ENCODE data around the gene SEMA3B. TPM values are rescaled to one million over a fixed set of nuclear protein-coding genes. Genes with fewer than 3 reads are reported as not detected.

The SEMA3B gene
- total RNA-seq, 4 donors from 2014 or later: 2.9 to 5.2 (median 4.1) TPM

DNA sequence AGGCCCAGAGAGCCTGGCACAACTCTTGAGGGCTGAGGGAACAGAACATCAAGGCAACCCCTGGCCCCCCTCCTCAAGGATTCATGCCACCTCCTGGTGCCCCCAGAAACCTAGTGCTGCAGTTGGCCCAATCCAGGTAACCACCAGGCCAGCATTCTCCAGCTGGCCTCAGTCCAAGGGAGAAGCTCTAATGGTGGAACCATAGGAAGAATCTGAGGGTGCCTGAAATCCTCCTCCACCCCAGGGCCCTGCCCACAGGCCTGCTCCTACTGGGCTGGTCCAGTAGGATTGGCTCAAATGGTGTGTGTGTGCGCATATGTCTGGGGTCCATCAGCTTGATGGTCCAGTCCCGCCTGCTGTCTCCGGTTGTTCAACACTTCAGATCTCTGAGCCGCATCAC, 45.9 kb downstream of the SEMA3B start:
- Histone ChIP-seq H3K27me3 (no peaks in the 10 kb centered on the region), H3K9me3 (no peaks in the 10 kb centered on the region), H3K4me1 (peaks cover 75% of the 10 kb centered on the region), H3K4me3 (no peak overlapping the region), H3K36me3 (peaks cover 18% of the 10 kb centered on the region), H3K27ac (peak overlapping the region; percentile 6)
- WGBS: 100% methylated on average over 4 of the region's 4 CpGs
- DNase-seq (ENCODE audit: low spot score in 2 of 2): no peak
- TF ChIP-seq POLR2A (IDR thresholded peaks at IDR 0.05) (no peak), POLR2AphosphoS5 (IDR thresholded peaks at IDR 0.05) (no peak), EP300 (IDR thresholded peaks at IDR 0.05) (no peak)
- TF ChIP-seq, protein P1, sequence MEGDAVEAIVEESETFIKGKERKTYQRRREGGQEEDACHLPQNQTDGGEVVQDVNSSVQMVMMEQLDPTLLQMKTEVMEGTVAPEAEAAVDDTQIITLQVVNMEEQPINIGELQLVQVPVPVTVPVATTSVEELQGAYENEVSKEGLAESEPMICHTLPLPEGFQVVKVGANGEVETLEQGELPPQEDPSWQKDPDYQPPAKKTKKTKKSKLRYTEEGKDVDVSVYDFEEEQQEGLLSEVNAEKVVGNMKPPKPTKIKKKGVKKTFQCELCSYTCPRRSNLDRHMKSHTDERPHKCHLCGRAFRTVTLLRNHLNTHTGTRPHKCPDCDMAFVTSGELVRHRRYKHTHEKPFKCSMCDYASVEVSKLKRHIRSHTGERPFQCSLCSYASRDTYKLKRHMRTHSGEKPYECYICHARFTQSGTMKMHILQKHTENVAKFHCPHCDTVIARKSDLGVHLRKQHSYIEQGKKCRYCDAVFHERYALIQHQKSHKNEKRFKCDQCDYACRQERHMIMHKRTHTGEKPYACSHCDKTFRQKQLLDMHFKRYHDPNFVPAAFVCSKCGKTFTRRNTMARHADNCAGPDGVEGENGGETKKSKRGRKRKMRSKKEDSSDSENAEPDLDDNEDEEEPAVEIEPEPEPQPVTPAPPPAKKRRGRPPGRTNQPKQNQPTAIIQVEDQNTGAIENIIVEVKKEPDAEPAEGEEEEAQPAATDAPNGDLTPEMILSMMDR (IDR thresholded peaks at IDR 0.05): no peak

- peak; percentile 88 for DNase-seq (ENCODE audit: low spot score in 2 of 2)
- no peaks in the 10 kb centered on the region for H3K9me3 ChIP-seq
- H3K4me1 ChIP-seq: peaks cover 77% of the 10 kb centered on the region
- peak overlapping the region; percentile 89 for H3K27ac ChIP-seq
- no peaks in the 10 kb centered on the region for H3K27me3 ChIP-seq
- H3K36me3 ChIP-seq: peaks cover 19% of the 10 kb centered on the region
- H3K4me3 ChIP-seq: peak overlapping the region; percentile 93
- TF ChIP-seq, protein P1 (IDR thresholded peaks at IDR 0.05): no peak
- TF ChIP-seq POLR2AphosphoS5 (IDR thresholded peaks at IDR 0.05): peak in 2 of 3 donors; percentile 25 to 66
- WGBS: 24% methylated on average over 3 of the region's 9 CpGs
Observed at GRCh38 chr3:50316657-50317242, 47.8 kb downstream of the SEMA3B start.

DNA sequence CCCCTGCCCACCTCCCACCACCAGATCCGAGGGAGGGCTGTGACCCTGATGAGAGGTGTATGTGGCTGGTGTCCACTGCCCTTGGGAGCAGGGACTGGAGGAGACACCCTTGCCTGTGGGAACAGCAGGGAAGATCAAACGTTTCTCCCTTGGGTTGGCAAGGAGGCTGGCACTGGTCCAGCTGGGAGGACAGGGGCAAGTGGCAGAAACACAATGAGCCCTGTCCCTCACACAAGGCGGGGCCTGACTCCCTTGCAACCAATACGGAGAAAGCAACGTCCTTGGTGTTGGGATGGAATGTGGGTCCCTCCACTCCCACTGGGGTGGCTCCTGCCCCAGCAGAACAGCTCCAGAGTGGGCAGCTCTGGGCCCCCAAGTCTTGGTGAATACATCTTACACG, 48.4 kb downstream of the SEMA3B start:
- H3K27me3 ChIP-seq: no peaks in the 10 kb centered on the region
- H3K36me3 ChIP-seq: peaks cover 19% of the 10 kb centered on the region
- no peak for TF ChIP-seq EP300 (IDR thresholded peaks at IDR 0.05)
- no peak for TF ChIP-seq POLR2AphosphoS5 (IDR thresholded peaks at IDR 0.05)
- TF ChIP-seq POLR2A (IDR thresholded peaks at IDR 0.05): no peak
- TF ChIP-seq, protein P1 (IDR thresholded peaks at IDR 0.05): no peak
- peaks cover 79% of the 10 kb centered on the region for H3K4me1 ChIP-seq
- WGBS: 100% methylated on average over 1 of the region's 6 CpGs
- DNase-seq (ENCODE audit: low spot score in 2 of 2): peak in 1 of 2 donors; percentile 78
- peak overlapping the region; percentile 93 for H3K4me3 ChIP-seq
- H3K9me3 ChIP-seq: no peaks in the 10 kb centered on the region
- H3K27ac ChIP-seq: peak overlapping the region; percentile 89

DNA sequence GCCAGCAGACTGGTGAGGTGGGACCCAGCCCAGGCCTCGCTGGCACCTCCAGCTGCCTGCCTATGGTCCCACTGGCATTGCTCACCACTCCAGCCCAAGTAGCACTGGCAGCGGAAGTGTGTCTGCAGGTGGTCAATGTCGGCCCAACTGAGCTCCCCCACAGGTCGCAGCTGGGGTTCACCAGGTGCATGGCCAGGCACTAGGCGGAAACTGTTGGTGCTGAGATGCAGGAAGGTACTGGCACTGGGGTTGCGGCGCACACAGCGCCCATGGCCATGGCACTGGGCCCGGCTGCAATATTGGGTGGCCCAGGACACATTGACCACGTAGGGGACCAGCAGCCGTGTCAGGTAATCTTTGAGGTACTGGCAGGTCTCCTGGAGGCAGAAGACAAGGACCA, 49.2 kb downstream of the SEMA3B start:
- no peak for DNase-seq (ENCODE audit: low spot score in 2 of 2)
- TF ChIP-seq, protein P1 (IDR thresholded peaks at IDR 0.05): no peak
- TF ChIP-seq POLR2AphosphoS5 (IDR thresholded peaks at IDR 0.05): no peak
- no peak for TF ChIP-seq POLR2A (IDR thresholded peaks at IDR 0.05)
- no peak for TF ChIP-seq EP300 (IDR thresholded peaks at IDR 0.05)
- WGBS: 71% methylated on average over 8 of the region's 11 CpGs
- no peaks in the 10 kb centered on the region for H3K9me3 ChIP-seq
- peak overlapping the region; percentile 93 for H3K4me3 ChIP-seq
- H3K27me3 ChIP-seq: no peaks in the 10 kb centered on the region
- H3K27ac ChIP-seq: peak overlapping the region; percentile 89
- peaks cover 19% of the 10 kb centered on the region for H3K36me3 ChIP-seq
- peaks cover 86% of the 10 kb centered on the region for H3K4me1 ChIP-seq

DNA sequence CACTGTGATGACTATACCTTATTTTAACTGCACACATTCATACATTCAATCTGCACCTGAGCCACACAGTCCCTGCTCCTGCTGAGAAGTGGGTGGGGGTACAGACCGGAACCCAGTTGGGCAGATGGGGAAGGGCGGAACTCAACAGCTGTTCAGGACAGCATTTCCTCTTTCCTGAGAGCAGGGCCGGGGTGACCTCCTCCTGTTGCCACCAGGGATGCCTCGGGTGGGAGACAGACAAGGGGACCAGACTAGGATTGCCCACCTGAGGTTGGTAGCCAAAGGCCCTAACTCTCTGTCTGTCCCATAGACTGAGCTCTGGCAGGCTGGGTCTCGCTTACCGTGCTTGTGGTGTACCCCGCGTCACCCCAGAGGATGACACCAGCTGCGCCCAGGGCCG, 49.7 kb downstream of the SEMA3B start:
- no peak for TF ChIP-seq EP300 (IDR thresholded peaks at IDR 0.05)
- TF ChIP-seq, protein P1 (IDR thresholded peaks at IDR 0.05): no peak
- no peak for TF ChIP-seq POLR2A (IDR thresholded peaks at IDR 0.05)
- TF ChIP-seq POLR2AphosphoS5 (IDR thresholded peaks at IDR 0.05): no peak
- WGBS: 85% methylated on average over 10 of the region's 10 CpGs
- Histone ChIP-seq H3K36me3 (peaks cover 19% of the 10 kb centered on the region), H3K4me1 (peaks cover 87% of the 10 kb centered on the region), H3K27ac (peak overlapping the region; percentile 89), H3K9me3 (no peaks in the 10 kb centered on the region), H3K4me3 (peak overlapping the region; percentile 93), H3K27me3 (no peaks in the 10 kb centered on the region)
- DNase-seq (ENCODE audit: low spot score in 2 of 2): no peak
